Epidermal melanocyte (primary cell): ENCODE measurements around the gene FLOT2.
"Not testable (repeated sequence)": the region's sequence is repeated elsewhere in the genome, so short reads cannot be mapped to it uniquely, and the experiment has no call there.

Experiments used
- DNase-seq: peaks from one replicate; pipeline ENCODE4 v3.0.0; 2011; ENCODE audit warnings: low spot score; ENCODE audit not compliant: insufficient read length

The FLOT2 gene

GRCh38 chr17:28874750-28875149 is 22.8 kb downstream of the FLOT2 start:
- no peak for DNase-seq

- no peak for DNase-seq
These were observed 23.7 kb downstream of the FLOT2 start for GRCh38 chr17:28873839-28874238.

DNA sequence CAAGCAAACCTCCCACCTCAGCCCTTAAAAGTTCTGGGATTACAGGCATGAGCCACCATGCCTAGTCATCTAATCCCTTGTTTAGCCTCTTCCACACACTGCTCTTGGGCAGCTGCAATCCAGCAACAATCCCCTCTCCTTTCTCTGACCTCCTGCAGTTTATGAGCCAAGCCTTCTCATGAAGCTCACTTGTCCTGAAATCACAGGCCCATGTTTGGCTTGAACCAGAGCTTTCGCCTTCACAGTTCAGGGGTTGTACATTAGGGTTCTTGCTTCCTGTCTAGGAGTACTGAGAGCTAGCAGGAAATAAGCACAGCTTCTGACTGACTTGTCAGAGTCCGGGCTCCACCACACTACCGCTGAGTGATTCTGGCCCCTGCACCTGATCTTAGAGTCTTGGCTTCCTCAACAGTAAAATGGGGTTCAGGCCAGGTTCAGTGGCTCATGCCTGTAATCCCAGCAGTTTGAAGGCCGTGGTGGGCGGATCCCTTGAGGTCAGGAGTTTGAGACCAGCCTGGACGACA is 26.4 kb downstream of the FLOT2 start:
- no peak for DNase-seq

- no peak for DNase-seq
These were observed 30.3 kb downstream of the FLOT2 start for GRCh38 chr17:28867276-28867675.

GRCh38 chr17:28865946-28866752 is 31.4 kb downstream of the FLOT2 start:
- no peak for DNase-seq

DNA sequence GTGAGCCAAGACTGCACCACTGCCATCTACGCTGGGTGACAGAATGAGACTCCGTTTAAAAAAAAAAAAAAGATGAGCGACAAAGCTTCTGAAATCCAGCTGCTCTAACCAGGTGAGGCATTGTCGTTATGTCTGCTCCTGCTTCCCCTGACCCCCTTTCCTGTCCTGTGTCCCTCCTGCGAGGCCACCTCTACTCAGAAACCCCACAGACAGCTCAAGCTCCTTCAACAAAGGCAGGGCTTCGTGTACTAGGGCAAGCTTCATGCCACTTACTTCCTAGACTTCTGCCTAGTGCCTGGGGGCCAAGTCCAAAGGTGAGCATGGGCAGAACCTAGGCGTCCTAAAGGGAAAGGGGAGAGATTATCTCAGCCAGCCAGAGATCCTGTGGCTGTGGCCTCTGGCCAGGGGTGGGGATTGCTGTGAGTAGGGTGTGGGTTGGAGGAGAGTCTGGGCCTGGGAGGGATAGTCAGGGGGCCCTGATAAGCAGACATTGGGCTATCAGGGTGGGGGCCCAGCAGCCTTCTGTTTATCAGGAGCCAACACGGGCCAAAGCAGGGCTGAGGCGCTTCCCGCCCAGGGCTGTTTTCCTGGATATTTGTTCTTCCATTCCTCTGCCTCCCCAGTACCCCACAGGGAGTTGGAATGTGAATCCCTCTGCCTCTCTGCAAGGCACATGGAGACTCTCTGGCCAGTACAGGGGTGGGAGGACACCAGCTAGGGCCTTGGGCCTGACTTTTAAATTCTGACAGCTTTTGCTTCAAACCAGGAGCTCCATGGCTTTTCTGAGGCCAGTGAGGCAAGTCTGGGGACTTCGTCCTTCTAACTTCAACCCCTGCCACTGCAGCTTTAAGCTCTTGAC is 32.3 kb downstream of the FLOT2 start:
- no peak for DNase-seq

DNA sequence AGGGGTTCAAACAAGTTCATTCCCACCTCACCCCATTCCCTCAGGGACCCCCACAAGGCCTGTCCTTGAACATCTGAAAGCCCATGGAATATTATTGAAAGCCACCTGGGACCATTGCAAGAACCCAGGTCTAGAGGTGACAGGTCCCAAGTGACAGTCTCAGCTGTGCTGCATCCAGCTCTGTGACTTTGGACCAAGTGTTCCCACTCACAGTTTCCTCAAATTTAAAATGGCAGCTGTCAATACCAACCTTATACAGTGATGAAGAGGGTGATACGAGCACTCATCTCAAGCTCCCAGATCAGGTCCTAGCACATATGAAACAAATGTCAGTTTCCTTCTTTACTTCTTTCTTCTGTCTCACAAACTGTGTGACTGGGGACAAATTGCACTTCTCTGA is 33.6 kb downstream of the FLOT2 start:
- DNase-seq = no peak

GRCh38 chr17:28862561-28862960 is 35.0 kb downstream of the FLOT2 start:
- no peak for DNase-seq

DNA sequence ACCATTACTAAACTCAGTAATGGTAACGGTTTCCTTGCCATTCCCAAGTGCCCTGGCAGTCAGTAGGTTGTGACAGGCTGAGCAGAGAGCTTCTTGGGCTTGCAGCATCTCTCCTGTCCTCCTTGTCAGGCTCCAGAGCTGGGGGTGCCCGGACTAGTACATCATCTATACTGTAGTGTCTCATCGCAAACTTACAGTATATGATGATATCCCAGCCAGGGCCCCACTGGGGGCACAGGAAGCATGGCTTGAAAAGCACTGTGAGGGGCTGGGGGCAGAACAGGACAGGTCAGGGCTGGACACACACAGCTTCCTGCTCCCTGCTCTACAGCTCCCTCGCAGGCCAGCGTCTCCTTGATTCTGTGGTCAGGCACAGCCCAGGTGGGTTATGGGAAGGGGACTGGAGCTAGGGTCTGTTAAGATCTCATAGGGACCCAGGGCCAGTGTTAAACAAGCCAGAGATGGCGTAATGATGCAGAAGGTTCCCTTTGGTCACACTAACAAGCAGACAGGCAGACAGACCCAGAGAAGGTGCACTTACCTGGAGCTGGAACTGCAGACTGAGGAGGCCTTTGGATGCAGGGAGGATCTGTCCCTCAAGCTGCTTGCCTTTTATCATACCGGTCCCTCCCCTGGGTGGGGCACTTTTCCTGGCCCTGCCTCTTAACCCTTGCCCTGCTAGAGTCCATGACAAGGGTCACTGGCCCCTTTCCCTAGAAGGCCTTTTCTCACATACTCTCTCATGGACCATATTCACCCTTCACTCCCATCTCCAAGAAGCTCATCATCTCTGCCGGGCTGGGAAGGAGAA is 35.9 kb downstream of the FLOT2 start:
- DNase-seq = no peak

DNA sequence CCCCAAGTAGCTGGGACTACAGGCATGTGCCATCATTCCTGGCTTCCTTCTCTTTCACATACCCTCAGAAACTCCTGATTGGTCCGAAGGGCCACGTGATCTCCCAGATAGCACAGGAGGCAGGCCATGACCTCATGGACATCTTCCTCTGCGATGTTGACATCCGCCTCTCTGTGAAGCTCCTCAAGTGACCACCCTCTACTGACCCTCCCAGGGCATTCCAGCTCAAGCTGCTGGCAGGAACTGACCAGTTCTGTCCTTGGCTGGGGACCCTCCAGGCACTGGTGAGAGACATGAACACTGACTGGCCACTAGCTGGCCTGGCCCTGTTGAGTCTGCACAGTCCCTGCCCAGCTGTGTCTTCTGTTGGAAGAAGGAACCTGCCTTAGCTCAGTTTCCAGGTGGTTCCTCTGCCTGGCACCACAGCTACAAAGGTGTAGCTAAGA is 37.1 kb downstream of the FLOT2 start:
- no peak for DNase-seq

DNA sequence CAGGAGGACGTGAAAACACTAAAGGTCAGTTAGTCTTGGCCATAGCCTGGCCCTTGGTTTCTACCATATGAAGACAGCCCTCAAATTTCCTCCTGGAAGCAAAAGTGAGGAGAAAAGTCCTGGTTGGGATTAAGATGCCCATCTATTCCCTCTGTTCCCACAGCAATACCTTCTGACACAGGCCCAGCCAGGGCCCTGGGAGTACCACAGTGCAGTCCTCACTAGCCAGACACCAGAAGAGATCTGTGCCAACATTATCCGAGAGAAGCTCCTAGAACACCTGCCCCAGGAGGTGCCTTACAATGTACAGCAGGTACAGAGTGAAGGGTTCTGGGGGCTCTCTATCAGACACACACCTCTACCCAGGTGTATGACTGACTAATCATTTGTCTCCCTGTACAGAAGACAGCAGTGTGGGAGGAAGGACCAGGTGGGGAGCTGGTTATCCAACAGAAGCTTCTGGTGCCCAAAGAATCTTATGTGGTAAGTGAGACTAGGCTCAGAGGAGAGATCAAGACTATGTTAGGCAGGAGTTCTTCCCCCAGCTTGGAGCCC is 38.7 kb downstream of the FLOT2 start:
- no peak for DNase-seq

GRCh38 chr17:28857905-28858800 is 39.4 kb downstream of the FLOT2 start:
- DNase-seq = no peak

GRCh38 chr17:28856028-28856574 is 41.4 kb downstream of the FLOT2 start:
- no peak for DNase-seq

GRCh38 chr17:28855336-28855679 is 42.2 kb downstream of the FLOT2 start:
- DNase-seq = no peak

DNA sequence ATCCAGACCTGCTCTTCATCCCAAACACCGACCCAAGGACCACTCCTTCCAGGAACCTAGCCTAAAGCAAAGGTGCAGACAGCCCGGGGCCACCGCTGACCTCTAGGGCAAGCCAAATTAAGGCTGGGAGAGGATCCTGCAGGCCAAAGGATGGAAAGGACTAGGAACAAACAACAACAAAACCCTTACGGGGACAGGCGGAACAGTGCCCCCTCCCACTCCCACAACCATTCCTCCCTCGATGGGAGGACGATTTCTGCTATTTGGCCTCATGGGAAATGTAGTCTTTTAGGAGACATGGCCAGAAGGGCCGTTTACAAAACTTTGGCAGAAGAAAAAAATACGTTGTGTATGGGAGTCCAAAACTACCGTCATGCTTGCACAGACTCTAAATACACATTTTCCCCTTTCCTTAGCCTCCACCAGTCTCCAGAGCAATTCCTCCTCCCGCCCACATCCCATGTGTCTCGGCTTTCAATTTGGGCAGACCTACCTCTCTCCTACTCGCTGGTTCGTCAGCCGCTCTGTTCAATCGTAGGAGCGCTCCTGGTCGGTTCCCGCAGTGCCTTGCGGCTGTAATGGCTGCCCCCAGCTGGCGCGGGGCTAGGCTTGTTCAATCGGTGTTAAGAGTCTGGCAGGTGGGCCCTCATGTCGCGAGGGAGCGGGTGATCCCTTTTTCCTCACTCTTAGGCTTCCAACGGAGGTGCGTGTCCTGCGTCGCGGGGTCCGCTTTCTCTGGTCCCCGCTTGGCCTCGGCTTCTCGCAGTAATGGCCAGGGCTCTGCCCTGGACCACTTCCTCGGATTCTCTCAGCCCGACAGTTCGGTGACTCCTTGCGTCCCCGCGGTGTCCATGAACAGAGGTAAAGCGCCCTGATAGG is 42.8 kb downstream of the FLOT2 start, which contains the start of gene ERAL1:
Gene ERAL1, plus strand, starts transcription at position 560 of the 879 bp plus-strand sequence. Its CDS starts 19 bp downstream, at position 579.
- DNase-seq = peak; percentile 95

DNA sequence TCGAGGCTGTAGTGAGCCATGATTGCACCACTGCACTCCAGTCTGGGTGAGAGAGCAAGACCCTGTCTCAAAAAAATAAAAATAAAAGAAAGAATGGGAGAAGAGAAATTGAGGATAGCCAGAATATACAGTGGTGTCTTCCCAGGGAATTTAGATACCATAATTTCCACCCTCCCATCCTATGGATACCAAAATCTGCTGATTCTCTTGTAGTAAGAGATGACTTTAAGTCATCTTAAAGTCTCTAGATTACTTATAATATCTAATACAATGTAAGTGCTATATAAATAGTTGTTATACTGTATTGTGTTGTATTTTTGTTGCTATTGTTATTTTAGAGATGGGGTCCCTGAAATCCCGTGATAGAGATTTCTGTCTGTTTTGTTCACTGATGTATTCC is 44.2 kb downstream of the FLOT2 start:
- no peak for DNase-seq

DNA sequence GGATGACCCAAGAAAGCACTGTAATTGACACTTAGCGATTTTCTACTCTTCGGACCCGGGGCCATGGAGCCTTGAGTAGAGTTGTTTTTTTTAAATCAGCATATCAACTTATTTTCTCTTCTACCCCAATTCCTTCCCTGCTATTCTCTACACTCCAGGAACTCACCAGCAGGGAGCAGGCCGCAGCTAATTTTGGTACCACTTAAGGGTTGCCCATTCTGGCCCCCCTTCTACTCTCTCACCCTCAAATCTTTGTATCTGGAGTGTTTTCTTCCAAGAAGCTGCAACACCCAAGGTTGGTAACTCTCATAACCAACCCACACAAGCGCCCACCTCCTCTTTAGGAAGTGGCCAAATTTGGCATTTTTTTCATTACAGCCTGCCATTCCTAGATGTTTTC is 48.3 kb downstream of the FLOT2 start:
- DNase-seq = no peak

GRCh38 chr17:28848667-28849066 is 48.9 kb downstream of the FLOT2 start:
- DNase-seq = not testable (repeated sequence)

DNA sequence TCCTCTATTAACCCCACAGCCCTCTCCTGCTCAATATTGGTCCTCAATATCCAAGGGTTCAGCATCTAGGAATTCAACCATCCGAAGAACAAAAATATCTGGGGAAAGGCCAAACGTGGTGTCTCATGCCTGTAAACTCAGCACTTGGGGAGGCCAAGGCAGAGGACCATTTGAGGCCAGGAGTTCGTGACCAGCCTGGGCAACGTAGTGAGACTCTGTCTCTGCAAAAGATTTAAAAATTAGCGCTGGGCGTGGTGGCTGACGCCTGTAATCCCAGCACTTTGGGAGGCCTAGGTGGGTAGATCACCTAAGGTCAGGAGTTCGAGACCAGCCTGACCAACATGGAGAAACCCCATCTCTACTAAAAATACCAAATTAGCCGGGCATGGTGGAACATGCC is 50.8 kb downstream of the FLOT2 start:
- not testable (repeated sequence) for DNase-seq
